ENCODE data around the gene PSMD2.

GRCh38 chr3:184275961-184276910 lies 22.8 kb upstream of the PSMD2 start, which contains the start of gene ECE2:
- TF ChIP-seq CTCF (IDR thresholded peaks at IDR 0.05; ENCODE audit: extremely low read depth in 1 of 2, insufficient read depth in 1 of 2, low read depth in 1 of 2, low read length in 2 of 2) (no peak), MYC (IDR thresholded peaks at IDR 0.05; ENCODE audit: low read depth, low read length) (no peak), POLR2A (IDR thresholded peaks at IDR 0.05; ENCODE audit: low read depth, low read length) (no peak), MAX (IDR thresholded peaks at IDR 0.05; ENCODE audit: insufficient read depth, insufficient read length) (no peak), EZH2 (IDR thresholded peaks at IDR 0.05; ENCODE audit: borderline replicate concordance, low read depth, low read length, severe bottlenecking) (no peak), JUN (IDR thresholded peaks at IDR 0.05; ENCODE audit: borderline replicate concordance, insufficient read depth, insufficient read length, low read depth) (no peak), POLR2AphosphoS5 (IDR thresholded peaks at IDR 0.05; ENCODE audit: insufficient read depth, low read depth, low read length) (no peak)

Data from endothelial cell of umbilical vein (primary cell).